ENCODE results near the gene ZMYND15.

Gene ZMYND15

DNA sequence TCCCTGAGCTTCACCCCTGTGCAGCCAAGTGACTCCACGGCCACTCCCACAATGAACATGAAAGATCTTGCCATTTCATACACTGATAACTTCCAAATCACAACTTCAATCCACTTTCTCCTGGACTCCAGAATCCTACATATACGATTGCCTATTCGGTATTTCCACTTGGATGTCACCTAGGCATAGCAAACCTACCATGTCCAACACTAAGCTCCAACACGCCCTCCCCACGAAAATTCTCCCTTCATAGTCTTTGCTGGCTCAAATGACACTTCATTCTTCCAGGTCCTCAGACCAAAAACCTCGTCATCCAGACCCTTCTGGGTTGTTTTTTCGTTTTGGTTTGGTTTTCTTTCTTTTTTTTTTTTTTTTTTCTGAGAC is 51.1 kb downstream of the ZMYND15 start:
- H3K9ac ChIP-seq (ENCODE audit: low read depth, low read length, poor library complexity) = peak overlapping the region; percentile 83
- peak overlapping the region; percentile 47 to 90 for H3K4me3 ChIP-seq (ENCODE audit: low read length in 2 of 2)
- no peak overlapping the region for H2BK12ac ChIP-seq (ENCODE audit: low read length)
- no peaks in the 10 kb centered on the region for H3K36me3 ChIP-seq (replicated peaks in 1 of 2; ENCODE audit: control insufficient read depth in 2 of 2, insufficient read depth in 2 of 2, low read length in 2 of 2)
- no peak overlapping the region for H4K8ac ChIP-seq (ENCODE audit: low read depth, low read length)
- no peak overlapping the region for H2BK15ac ChIP-seq (ENCODE audit: low read length)
- H3K18ac ChIP-seq (ENCODE audit: low read length) = peak overlapping the region; percentile 0
- H3K4ac ChIP-seq (ENCODE audit: low read length) = no peak overlapping the region
- no peak overlapping the region for H2BK120ac ChIP-seq (ENCODE audit: low read depth, low read length)
- peak overlapping the region; percentile 98 for H3K4me2 ChIP-seq (ENCODE audit: insufficient read depth, low read length, poor library complexity, severe bottlenecking)
- H3K14ac ChIP-seq (ENCODE audit: low read length) = no peak overlapping the region
- no peak overlapping the region for H2AK5ac ChIP-seq (ENCODE audit: low read depth, low read length)
- peak overlapping the region; percentile 96 for H2AFZ ChIP-seq (ENCODE audit: low read length)
- H4K91ac ChIP-seq (ENCODE audit: low read depth, low read length, poor library complexity) = no peak overlapping the region
- no peak overlapping the region for H3K27ac ChIP-seq (replicated peaks; ENCODE audit: low read length)
- DNase-seq (ENCODE audit: low spot score) = no peak
- H3K27me3 ChIP-seq (ENCODE audit: control insufficient read depth in 3 of 3, insufficient read depth in 3 of 3, low read depth in 1 of 3, low read length in 3 of 3) = peaks cover 0 to 14% (median 4%) of the 10 kb centered on the region in 3 experiments
- H2BK5ac ChIP-seq (ENCODE audit: low read length) = no peak overlapping the region
- H3K4me1 ChIP-seq (ENCODE audit: control insufficient read depth in 2 of 2, insufficient read depth in 1 of 2, low read depth in 1 of 2, low read length in 2 of 2) = peaks cover 4 to 12% of the 10 kb centered on the region in 2 donors
- peaks cover 2% of the 10 kb centered on the region for H3K79me1 ChIP-seq (ENCODE audit: low read depth, low read length)
- no peaks in the 10 kb centered on the region for H3K9me3 ChIP-seq (replicated peaks in 1 of 2; ENCODE audit: control insufficient read depth in 2 of 2, insufficient read depth in 1 of 2, low read depth in 1 of 2, low read length in 2 of 2)
- H3K23ac ChIP-seq (ENCODE audit: low read depth, low read length, poor library complexity) = no peak overlapping the region
- whole genome bisulfite sequencing, 2 donors (ENCODE audit: extremely low coverage in 2 of 2, insufficient read length in 2 of 2, insufficient replicate concordance in 1 of 2) = no CpG with 5 or more reads among the region's 7 CpGs

GRCh38 chr17:4795168-4795567 is 55.5 kb downstream of the ZMYND15 start:
- no peak overlapping the region for H2BK15ac ChIP-seq (ENCODE audit: low read length)
- no CpG with 5 or more reads among the region's 1 CpG for WGBS, 2 donors (ENCODE audit: extremely low coverage in 2 of 2, insufficient read length in 2 of 2, insufficient replicate concordance in 1 of 2)
- no peak overlapping the region for H3K4me3 ChIP-seq (ENCODE audit: low read length in 2 of 2)

More at GRCh38 chr17:4795168-4795567, 55.5 kb downstream of the ZMYND15 start:
- H3K27me3 ChIP-seq (ENCODE audit: control insufficient read depth in 3 of 3, insufficient read depth in 3 of 3, low read depth in 1 of 3, low read length in 3 of 3) = peaks cover 0 to 4% (median 0%) of the 10 kb centered on the region in 3 experiments
- H3K9ac ChIP-seq (ENCODE audit: low read depth, low read length, poor library complexity) = no peak overlapping the region
- H2BK12ac ChIP-seq (ENCODE audit: low read length) = no peak overlapping the region
- H3K14ac ChIP-seq (ENCODE audit: low read length) = no peak overlapping the region
- no peak overlapping the region for H3K4me2 ChIP-seq (ENCODE audit: insufficient read depth, low read length, poor library complexity, severe bottlenecking)
- no peaks in the 10 kb centered on the region for H3K9me3 ChIP-seq (replicated peaks in 1 of 2; ENCODE audit: control insufficient read depth in 2 of 2, insufficient read depth in 1 of 2, low read depth in 1 of 2, low read length in 2 of 2)
- H3K36me3 ChIP-seq (replicated peaks in 1 of 2; ENCODE audit: control insufficient read depth in 2 of 2, insufficient read depth in 2 of 2, low read length in 2 of 2) = peaks cover 18 to 22% of the 10 kb centered on the region in 2 donors
- H2AK5ac ChIP-seq (ENCODE audit: low read depth, low read length) = no peak overlapping the region
- H3K4me1 ChIP-seq (ENCODE audit: control insufficient read depth in 2 of 2, insufficient read depth in 1 of 2, low read depth in 1 of 2, low read length in 2 of 2) = peaks cover 6 to 10% of the 10 kb centered on the region in 2 donors
- H4K91ac ChIP-seq (ENCODE audit: low read depth, low read length, poor library complexity) = no peak overlapping the region
- peak overlapping the region; percentile 78 for H2AFZ ChIP-seq (ENCODE audit: low read length)
- H4K8ac ChIP-seq (ENCODE audit: low read depth, low read length) = no peak overlapping the region
- H2BK120ac ChIP-seq (ENCODE audit: low read depth, low read length) = no peak overlapping the region
- H2BK5ac ChIP-seq (ENCODE audit: low read length) = no peak overlapping the region
- peaks cover 13% of the 10 kb centered on the region for H3K79me1 ChIP-seq (ENCODE audit: low read depth, low read length)
- no peak overlapping the region for H3K23ac ChIP-seq (ENCODE audit: low read depth, low read length, poor library complexity)
- no peak overlapping the region for H3K18ac ChIP-seq (ENCODE audit: low read length)
- no peak for DNase-seq (ENCODE audit: low spot score)
- no peak overlapping the region for H3K4ac ChIP-seq (ENCODE audit: low read length)
- H3K27ac ChIP-seq (replicated peaks; ENCODE audit: low read length) = no peak overlapping the region

Measured in neuronal stem cell (in vitro differentiated cells).